ENCODE measurements around the gene RABL6.

RABL6 gene

GRCh38 chr9:136888454-136888853 lies 80.7 kb downstream of the RABL6 start:
- DNase-seq: no peak

DNA sequence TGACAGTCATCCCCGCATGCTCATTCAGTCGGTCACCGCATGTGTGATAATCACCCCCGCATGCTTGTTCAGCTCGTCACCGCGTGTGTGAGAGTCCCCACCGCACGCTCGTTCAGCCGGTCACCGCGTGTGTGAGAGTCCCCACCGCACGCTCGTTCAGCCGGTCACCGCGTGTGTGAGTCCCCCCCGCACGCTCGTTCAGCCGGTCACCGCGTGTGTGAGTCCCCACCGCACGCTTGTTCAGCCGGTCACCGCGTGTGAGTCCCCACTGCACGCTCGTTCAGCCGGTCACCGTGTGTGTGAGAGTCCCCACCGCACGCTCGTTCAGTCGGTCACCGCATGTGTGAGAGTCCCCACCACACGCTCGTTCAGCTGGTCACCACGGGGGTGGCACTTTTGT lies 82.1 kb downstream of the RABL6 start:
- no peak for DNase-seq

DNA sequence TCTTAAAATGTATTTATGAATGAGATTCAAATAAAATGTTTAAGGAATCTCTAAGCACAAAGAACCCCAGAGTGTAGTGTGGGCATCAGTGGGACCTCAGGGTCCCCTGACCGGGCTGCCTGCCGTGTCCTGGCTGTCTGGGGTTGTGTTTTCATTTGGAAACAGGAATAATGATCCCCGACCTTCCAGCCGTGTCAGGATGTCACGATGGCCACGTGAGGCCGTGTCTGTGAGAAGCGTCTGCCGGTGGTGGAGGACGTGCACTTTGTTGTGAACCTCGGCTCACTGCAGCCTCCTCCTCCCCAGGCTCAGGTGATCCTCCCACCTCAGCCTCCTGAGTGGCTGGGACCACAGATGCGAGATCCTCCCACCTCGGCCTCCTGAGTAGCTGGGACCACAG lies 82.9 kb downstream of the RABL6 start:
- no peak for DNase-seq
